Limb (tissue), 2 donors: ENCODE measurements around the gene LY6G6D.

Experiments
- DNase-seq, 2 donors: peaks; one replicate each; pipeline ENCODE4 v3.0.0-alpha.2; 2016; ENCODE audit errors: extremely low spot score in 2 of 2

The LY6G6D gene

DNA sequence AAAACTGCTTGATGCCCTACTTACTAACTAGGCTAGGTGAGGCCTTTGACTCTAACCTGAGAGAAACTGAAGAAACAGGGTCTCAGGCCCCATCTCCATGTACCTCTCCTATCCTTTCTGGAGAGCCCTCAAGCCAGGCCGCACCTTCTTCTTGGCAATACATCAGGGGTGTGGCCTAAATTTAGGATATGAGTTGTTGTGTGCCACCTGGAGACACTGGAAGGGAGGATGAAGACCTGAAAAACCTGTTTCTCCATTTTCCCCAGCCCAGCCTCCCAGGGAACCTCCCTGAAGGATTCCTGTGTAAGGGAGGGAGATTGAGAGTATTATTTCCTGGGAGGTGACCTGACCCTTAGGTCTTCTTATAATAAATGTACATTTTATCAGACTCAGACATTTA lies 3.1 kb downstream of the LY6G6D start:
- no peak for DNase-seq

- no peak for DNase-seq
Observed at GRCh38 chr6:31719001-31719400, 3.9 kb downstream of the LY6G6D start.

- no peak for DNase-seq
Observed at GRCh38 chr6:31720196-31720770, 5.1 kb downstream of the LY6G6D start.

DNA sequence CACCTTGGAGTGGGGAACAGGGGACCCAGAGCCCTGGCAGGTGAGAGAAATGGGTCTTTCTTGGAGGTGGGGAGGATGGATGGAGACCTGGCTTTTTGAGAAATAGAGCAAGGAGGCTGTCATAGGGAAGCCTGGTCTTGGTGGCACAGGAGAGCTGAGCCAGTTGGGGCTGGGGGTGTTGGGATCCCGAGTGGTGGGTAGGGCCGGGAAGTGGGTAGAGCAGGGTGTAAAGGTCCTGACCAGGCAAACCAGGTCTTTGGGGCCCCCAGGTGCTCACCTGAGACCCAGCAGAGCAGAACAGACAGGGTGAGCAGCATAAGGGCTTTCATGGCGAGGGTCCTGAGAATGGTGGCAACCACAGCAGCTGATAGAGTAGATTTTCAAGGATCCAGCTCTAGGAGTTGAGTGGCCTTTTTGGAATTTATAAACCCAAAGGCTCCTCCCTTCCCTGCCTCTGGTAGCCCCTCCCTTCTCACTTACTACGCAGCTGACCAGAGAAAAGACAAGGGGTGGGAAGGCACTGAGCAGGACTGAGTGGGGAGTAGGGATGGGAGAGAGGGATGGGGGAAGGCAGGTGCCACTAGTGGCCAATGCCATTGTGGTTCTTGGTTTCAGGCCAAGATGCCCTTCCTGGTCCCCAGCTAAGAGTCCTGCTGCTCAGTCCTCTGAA lies 6.3 kb downstream of the LY6G6D start, which contains the start of gene LY6G6C:
TSS of gene LY6G6C (minus strand) at position 396 of the 670 bp plus-strand sequence. CDS start at position 329, 67 bp downstream.
- DNase-seq, result no peak

- DNase-seq, result no peak
Observed at GRCh38 chr6:31722173-31722572, 7.0 kb downstream of the LY6G6D start.

DNA sequence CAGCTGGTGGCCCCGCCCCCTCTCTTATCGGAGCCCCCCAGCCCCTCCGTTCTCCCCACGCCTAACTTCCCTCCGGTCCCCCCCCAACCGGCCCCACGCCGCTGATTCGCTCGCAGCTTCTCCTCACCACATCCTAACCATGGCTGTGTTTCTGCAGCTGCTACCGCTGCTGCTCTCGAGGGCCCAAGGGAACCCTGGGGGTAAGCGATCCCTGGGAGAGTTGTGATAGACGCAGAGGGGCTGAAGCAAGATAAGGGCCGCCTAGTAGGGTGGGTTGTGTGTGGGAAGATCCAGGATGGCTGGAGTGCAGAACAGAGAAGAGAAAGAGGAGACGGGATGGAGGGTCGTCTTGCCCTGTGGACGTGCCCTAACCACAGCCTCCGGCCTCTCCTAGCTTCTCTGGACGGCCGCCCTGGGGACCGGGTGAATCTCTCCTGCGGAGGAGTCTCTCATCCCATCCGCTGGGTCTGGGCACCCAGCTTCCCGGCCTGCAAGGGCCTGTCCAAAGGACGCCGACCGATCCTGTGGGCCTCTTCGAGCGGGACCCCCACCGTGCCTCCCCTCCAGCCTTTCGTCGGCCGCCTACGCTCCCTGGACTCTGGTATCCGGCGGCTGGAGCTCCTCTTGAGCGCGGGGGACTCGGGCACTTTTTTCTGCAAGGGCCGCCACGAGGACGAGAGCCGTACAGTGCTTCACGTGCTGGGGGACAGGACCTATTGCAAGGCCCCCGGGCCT lies 8.3 kb downstream of the LY6G6D start, which contains the start of gene MPIG6B:
TSS of gene MPIG6B (plus strand) at position 129 of the 735 bp plus-strand sequence. CDS start at position 140, 11 bp downstream.
- DNase-seq, result no peak

DNA sequence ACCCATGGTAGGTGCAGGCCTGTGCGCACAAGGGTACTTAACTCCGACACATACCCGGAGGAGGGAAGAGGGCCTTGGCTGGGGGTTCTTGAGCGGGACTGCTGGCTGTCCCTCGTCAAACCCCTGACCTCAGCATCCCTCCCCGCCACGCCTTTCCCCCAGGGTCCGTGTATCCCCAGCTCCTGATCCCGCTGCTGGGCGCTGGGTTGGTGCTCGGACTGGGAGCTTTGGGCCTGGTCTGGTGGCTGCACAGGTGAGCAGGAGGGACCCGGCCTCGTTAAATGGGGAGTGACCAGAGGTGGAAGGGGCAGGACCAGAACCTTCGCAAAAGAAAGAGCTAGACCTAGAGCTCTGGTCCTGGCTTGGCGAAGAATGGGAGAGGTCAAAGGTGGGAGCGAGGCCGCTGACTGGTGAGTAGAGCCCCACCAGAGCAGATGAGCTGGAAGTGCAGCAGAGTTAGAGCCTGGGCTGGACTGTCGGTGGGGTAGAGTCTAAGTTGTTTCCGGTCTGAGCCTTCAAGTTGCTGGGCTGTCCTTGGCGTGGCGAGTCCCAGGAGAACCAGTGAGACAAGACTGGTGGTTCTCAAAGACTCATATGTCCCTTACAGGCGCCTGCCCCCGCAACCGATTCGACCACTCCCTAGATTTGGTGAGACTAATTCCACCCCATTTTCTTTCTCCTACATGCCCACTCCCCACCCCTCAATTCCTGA lies 9.0 kb downstream of the LY6G6D start:
- no peak for DNase-seq

DNA sequence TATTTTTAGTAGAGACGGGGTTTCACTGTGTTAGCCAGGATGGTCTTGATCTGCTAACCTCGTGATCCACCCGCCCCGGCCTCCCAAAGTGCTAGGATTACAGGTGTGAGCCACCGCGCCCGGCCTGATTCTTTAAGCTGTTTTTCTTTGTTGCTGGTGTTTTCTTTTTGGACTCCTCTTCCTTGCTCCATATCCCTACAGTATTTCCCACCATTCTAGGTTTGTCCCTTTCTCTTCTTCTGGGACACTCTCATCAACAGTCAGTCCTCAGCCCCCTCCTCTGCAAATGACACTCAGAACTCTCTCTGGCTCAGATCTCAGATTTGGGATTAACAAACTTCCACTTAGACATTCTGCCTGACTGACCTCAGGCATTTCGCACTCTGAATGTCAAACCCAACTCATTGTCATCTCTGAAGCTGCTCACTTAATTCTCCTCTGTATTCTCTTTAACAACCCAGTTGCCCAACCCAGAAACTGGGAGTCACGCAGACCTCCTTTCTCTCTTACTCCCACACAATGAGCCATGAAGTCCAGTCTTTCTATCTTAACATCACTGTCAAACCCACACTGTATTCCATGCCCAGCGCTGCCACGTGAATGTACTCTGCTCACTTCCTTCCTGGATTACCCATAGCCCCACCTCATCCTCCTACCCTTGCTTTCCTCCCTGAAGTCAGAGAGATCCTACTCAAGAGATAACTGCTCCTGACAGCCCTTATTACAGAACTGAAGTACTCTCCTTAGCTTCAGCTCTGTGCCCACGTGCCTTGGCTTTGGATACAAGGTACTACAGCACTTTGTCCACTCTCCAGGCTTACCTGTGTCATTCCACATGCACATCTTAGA lies 10.6 kb downstream of the LY6G6D start:
- no peak for DNase-seq

GRCh38 chr6:31727034-31727716 lies 12.0 kb downstream of the LY6G6D start:
- DNase-seq, result no peak

- peak in 1 of 2 donors; percentile 36 for DNase-seq
Observed at GRCh38 chr6:31727717-31728671, 12.8 kb downstream of the LY6G6D start.

DNA sequence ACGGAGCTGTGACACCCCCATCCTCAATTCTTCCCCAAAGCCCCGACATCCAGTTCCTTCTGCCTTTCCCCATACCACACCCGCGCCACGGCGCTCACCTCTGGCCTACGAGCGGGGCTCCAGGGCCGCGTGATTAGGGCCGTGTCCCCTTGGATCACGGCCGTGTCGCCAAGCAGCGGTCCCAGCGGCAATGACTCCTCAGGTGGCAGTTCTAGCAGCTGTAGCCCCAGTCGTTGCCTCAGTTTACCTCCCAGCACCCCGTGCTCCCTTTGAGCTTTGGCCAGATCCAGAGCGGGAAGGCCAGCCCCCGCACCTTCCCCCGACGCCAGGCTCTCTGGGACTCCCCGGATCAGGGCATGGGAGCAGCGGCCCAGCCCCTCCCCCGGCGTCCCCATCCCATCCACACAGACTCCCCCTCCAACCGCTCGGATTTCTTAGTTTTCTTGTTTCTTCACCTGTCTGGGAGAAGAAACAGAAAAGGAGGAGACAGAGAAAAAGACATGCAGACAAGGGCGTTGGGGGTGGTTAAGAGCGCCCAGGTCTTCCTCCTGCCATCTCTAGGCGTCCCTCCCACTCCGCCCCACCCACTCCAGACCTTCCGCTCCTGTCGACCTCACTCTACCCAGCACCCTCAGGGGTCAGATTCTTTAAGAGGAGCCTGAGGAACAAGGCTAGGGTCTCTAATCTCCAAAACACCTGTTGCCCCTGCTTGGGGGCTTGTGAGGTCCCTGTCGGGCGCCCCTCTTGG lies 13.8 kb downstream of the LY6G6D start, which contains the start of gene DDAH2:
TSS of gene DDAH2 (minus strand) at position 533 of the 748 bp plus-strand sequence. CDS start at position 395, 138 bp downstream.
- no peak for DNase-seq

DNA sequence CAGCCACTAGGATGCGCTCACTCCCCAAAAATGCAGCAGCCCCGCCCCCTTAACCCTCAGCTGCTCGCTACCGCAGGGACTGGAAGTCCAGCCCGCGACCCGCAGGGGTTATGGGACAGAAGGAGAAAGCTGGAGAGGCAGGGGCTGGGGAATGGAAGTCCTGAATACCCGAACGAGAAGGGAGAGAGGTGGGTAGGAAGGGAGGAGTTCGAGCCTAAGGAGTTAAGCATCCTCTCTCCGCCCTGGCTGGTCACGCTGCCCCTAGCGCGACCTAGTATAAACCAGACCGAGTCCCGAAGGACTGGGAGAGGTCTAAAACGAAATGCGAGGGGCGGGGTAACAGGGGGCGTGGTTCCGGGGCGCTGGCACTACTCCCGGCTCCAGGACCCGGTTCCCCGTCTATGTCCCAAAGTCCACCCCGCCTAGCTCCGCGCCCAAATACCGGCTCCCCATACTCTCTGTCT lies 14.4 kb downstream of the LY6G6D start:
- DNase-seq, result peak; percentile 84 to 92

GRCh38 chr6:31729979-31730630 lies 15.0 kb downstream of the LY6G6D start:
- DNase-seq, result peak; percentile 93 to 95

GRCh38 chr6:31730631-31731086 lies 15.5 kb downstream of the LY6G6D start:
- no peak for DNase-seq

DNA sequence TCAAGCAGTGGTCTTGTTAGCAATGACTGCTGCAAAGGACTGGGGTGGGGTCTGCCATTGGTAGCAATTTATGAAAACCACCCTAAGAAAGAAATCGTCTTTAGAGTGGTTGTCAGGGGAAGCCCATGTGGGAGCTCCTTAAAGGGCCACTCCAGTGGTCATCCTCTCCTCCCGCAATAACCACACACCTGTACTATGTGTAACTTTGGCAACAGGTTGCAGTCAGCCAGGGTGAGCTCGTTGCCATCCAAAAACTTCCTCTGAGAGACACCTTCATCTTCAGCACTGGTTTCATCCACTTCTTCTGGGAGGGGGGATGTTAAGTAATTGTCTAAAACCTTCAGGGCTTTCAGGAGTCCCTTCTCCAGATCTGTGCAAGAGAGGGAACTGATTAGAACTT lies 16.9 kb downstream of the LY6G6D start:
- no peak for DNase-seq

DNA sequence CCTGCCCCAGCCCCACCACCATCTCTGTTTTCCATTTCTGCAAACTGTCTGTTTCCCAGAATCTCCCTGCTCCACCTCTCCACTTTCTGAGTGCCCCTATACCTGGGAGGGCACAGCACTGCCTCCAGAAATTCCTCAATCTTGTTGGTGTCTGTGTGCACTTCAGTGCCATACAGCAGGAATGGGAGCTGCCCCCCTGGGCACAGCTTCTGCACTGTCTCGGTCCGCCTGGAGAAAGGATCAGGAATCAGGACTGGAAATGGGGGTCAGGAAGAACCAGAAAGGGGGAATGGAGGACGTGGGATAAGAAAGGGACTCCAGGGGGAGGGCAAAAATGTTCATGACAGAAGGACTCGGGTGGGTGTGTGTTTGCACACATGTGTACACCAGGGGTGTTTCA lies 18.6 kb downstream of the LY6G6D start:
- DNase-seq, result no peak

- no peak for DNase-seq
Observed at GRCh38 chr6:31734247-31734820, 19.2 kb downstream of the LY6G6D start.
